HG03460 (cell line): ENCODE data around the gene IQCK.
"Not testable (repeated sequence)": the region's sequence is repeated elsewhere in the genome, so short reads cannot be mapped to it uniquely, and the experiment has no call there.

Experiments used
- ATAC-seq: cut with Tn5 transposase; IDR thresholded peaks from one replicate; pipeline ENCODE4 v1.9.1; 2021; ENCODE audit not compliant: unreplicated experiment

Gene IQCK

GRCh38 chr16:19715566-19715965 is 2.5 kb upstream of the IQCK start:
- ATAC-seq: no peak

GRCh38 chr16:19716183-19716582 is 1.9 kb upstream of the IQCK start:
- no peak for ATAC-seq

- ATAC-seq: not testable (repeated sequence)
Measured at GRCh38 chr16:19716728-19717127, 1.3 kb upstream of the IQCK start.

GRCh38 chr16:19717314-19717713 is 757 bp upstream of the IQCK start:
- ATAC-seq: no peak

- ATAC-seq: peak; percentile 2
Measured at GRCh38 chr16:19718624-19718965, 524 bp downstream of the IQCK start.

GRCh38 chr16:19722269-19722952 is 4.3 kb downstream of the IQCK start:
- ATAC-seq: no peak

GRCh38 chr16:19722981-19723380 is 4.9 kb downstream of the IQCK start:
- no peak for ATAC-seq

- ATAC-seq: no peak
Measured at GRCh38 chr16:19728636-19728965, 10.5 kb downstream of the IQCK start.

- ATAC-seq: no peak
Measured at GRCh38 chr16:19733551-19733950, 15.5 kb downstream of the IQCK start.

GRCh38 chr16:19735074-19735867 is 17.2 kb downstream of the IQCK start:
- no peak for ATAC-seq

- ATAC-seq: no peak
Measured at GRCh38 chr16:19737306-19738038, 19.4 kb downstream of the IQCK start.

- ATAC-seq: no peak
Measured at GRCh38 chr16:19741354-19741753, 23.3 kb downstream of the IQCK start.

GRCh38 chr16:19743816-19744159 is 25.7 kb downstream of the IQCK start:
- no peak for ATAC-seq

GRCh38 chr16:19744670-19745069 is 26.6 kb downstream of the IQCK start:
- ATAC-seq: no peak

GRCh38 chr16:19745286-19746010 is 27.4 kb downstream of the IQCK start:
- ATAC-seq: no peak

GRCh38 chr16:19746561-19746960 is 28.5 kb downstream of the IQCK start:
- ATAC-seq: no peak

- ATAC-seq: no peak
Measured at GRCh38 chr16:19748389-19749168, 30.5 kb downstream of the IQCK start.

- ATAC-seq: no peak
Measured at GRCh38 chr16:19749571-19750080, 31.6 kb downstream of the IQCK start.

GRCh38 chr16:19751478-19752385 is 33.7 kb downstream of the IQCK start:
- ATAC-seq: no peak
